Chondrocyte (in vitro differentiated cells): Measurements from ENCODE around the gene IRS1. TPM values are rescaled to one million over a fixed set of nuclear protein-coding genes. Genes with fewer than 3 reads are reported as not detected.

Experiments
- DNase-seq: peaks from one replicate; pipeline ENCODE4 v3.0.0; 2021; ENCODE audit warnings: mixed read lengths, low spot score
- H3K27ac Mint-ChIP-seq: one replicate; pipeline ENCODE4 v1.8.0; 2021; ENCODE audit warnings: mild to moderate bottlenecking, moderate library complexity, mixed read lengths; ENCODE audit not compliant: unreplicated experiment
- H3K27me3 Mint-ChIP-seq: 2 replicates; pipeline ENCODE4 v1.8.0; 2021; ENCODE audit warnings: low read depth, mixed read lengths
- H3K36me3 Mint-ChIP-seq: 2 replicates; pipeline ENCODE4 v1.8.0; 2021; ENCODE audit warnings: low read depth, mixed read lengths
- H3K4me1 Mint-ChIP-seq: 2 replicates; pipeline ENCODE4 v1.8.0; 2021; ENCODE audit warnings: low read depth, mild to moderate bottlenecking, mixed read lengths
- H3K4me3 Mint-ChIP-seq: one replicate; pipeline ENCODE4 v1.8.0; 2021; ENCODE audit warnings: mild to moderate bottlenecking, moderate library complexity, mixed read lengths; ENCODE audit not compliant: unreplicated experiment
- H3K9me3 Mint-ChIP-seq: 2 replicates; pipeline ENCODE4 v1.8.0; 2021; ENCODE audit warnings: low read depth, mixed read lengths
- total RNA-seq: library from RNA; stranded (reverse); gene quantifications from 3 replicates; pipeline ENCODE4 v1.2.1, GENCODE V29; 2021
- TF ChIP-seq, protein P1 (sequence below): fragments of 200-600 bp; sonication (generic); IDR thresholded peaks from 2 replicates; pipeline ENCODE4 v1.5.0; 2021; ENCODE audit warnings: antibody characterized with exemption, mild to moderate bottlenecking, moderate library complexity

Gene IRS1
- total RNA-seq, 1 donor from 2014 or later: 12.0 TPM

DNA sequence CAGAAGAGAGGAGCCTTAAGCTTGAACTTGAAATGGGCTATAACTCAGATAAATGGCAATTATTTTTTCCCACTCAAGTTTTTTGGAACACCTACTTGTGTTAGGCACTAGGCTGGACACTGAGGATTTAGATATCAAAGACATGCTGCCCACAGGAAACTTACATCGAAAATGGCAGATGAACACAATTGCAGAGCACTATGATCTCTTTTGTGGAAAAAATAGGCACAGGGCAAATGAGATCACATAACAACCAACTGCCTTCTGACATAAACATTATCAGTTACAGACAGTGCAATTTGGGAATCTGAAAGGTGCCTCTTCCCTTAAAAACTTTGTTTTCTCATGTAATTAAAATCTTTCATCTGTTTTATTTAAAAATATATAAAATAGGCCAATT lies 3.8 kb upstream of the IRS1 start:
- peaks cover 3% of the 10 kb centered on the region for H3K27me3 Mint-ChIP-seq
- DNase-seq: no peak
- H3K4me1 Mint-ChIP-seq: peaks cover 14% of the 10 kb centered on the region
- TF ChIP-seq, protein P1, sequence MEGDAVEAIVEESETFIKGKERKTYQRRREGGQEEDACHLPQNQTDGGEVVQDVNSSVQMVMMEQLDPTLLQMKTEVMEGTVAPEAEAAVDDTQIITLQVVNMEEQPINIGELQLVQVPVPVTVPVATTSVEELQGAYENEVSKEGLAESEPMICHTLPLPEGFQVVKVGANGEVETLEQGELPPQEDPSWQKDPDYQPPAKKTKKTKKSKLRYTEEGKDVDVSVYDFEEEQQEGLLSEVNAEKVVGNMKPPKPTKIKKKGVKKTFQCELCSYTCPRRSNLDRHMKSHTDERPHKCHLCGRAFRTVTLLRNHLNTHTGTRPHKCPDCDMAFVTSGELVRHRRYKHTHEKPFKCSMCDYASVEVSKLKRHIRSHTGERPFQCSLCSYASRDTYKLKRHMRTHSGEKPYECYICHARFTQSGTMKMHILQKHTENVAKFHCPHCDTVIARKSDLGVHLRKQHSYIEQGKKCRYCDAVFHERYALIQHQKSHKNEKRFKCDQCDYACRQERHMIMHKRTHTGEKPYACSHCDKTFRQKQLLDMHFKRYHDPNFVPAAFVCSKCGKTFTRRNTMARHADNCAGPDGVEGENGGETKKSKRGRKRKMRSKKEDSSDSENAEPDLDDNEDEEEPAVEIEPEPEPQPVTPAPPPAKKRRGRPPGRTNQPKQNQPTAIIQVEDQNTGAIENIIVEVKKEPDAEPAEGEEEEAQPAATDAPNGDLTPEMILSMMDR: no peak
- H3K27ac Mint-ChIP-seq: no peak overlapping the region
- H3K9me3 Mint-ChIP-seq: no peaks in the 10 kb centered on the region
- H3K36me3 Mint-ChIP-seq: no peaks in the 10 kb centered on the region
- H3K4me3 Mint-ChIP-seq: no peak overlapping the region

DNA sequence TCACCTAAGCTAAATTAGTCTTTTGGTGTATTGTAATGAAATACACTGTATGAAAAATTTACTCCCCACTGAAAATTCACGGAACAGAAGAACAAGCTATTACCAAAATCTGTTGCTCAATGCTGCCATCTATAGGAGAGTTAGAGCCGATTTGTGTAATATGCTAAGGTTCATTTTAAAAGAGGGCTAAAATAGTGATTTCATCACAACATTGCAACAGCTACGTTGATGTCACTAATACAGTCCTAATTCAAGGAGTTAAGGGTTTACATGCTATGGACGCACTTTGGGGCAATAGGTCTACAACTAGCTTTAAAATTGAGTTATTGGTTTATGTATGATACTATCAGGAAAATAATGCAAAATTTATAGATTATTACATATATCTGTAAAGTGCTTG lies 3.0 kb upstream of the IRS1 start:
- no peak for DNase-seq
- no peaks in the 10 kb centered on the region for H3K27me3 Mint-ChIP-seq
- no peak overlapping the region for H3K27ac Mint-ChIP-seq
- TF ChIP-seq, protein P1: peak; percentile 94
- no peaks in the 10 kb centered on the region for H3K9me3 Mint-ChIP-seq
- H3K36me3 Mint-ChIP-seq: no peaks in the 10 kb centered on the region
- peaks cover 19% of the 10 kb centered on the region for H3K4me1 Mint-ChIP-seq
- H3K4me3 Mint-ChIP-seq: no peak overlapping the region

DNA sequence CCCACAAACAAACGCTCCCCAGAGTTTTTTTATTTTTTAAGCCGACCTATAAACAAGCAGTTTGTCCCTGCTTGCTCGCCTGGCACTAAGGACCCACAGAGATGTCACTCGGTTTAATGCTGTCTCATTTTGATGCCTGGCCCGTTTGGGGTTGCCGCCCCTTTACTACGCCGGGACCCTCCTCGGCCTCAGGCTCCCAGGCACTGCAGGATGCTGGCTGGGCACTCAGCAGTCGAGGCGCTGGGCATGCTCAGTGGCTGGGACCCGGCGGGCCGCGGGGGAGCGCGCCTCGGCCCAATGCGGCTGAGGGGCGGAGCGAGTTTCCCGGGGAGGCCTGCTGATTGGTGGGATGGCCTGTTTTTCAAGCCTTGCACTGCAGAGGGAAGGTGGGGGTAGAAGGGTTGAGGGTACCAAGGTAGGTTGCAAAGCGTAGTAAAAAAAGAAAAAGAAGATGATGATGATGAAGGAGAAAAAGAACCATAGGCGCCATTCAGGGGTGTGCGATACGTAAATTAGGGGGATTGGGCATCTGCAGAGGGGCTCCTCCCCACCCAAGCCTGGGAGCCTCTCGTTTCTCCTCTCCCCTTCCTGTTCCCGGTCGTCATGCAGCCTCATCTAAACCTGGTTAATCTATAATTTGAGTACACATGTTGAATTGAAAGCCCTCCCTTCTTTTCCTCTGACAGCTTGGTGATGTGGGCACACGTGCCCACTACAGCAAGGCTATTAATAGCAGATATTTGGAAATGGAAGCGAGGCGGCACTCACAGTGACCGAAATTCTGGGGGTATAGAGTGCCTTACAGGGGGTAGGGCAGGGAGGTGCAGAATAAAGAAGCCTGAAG lies 1.5 kb upstream of the IRS1 start:
- DNase-seq: no peak
- H3K4me3 Mint-ChIP-seq: peak overlapping the region; percentile 52
- no peaks in the 10 kb centered on the region for H3K9me3 Mint-ChIP-seq
- peaks cover 21% of the 10 kb centered on the region for H3K4me1 Mint-ChIP-seq
- no peak overlapping the region for H3K27ac Mint-ChIP-seq
- H3K27me3 Mint-ChIP-seq: no peaks in the 10 kb centered on the region
- TF ChIP-seq, protein P1: no peak
- peaks cover 3% of the 10 kb centered on the region for H3K36me3 Mint-ChIP-seq

DNA sequence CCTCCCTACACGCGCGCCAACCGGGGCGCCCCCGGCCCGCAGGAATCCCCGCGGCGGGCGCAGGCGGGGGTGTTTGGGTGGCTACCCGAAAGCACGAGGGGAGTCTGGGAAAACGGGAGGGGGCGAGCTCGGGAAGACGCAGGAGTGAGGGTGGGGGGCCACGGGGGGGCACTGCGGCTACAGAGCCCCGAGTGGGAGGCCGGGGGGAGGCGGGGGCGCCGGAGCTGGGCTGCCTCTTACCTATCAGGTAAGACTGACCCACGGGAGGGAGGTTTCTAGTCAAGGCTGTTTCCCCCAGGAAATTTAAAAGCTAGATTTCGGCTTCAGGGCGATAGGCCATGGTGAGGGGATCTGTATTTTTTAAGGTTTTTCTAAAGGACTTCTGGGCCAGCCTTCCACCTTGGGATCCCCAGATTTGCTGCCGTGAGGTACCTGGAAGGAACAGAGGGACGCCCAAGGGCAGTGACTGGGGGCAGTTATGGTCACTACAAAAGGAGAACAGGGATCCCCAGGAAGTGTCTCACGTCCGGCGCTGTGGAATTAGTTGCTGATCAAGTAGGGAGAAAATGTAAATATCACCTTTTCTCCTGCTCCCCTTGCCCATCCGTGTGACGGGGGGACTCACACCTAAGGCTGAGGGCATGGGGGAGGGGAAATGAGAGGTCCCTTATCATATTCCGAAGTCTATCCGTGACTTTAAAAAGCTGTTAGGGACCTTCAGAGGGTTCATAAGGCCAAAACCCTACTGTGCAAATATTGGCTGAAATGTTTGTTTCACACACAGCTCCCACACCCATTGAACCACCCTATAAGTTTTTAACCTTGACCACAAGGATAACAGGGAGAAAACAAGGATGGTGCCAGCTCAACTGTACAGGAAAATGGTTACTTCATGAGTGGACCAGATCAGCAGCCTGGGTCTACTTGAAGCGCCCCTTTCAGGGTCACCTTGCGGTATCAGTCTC lies 638 bp upstream of the IRS1 start:
- peak overlapping the region; percentile 79 for H3K4me3 Mint-ChIP-seq
- H3K27ac Mint-ChIP-seq: peak overlapping the region; percentile 39
- no peak for DNase-seq
- H3K27me3 Mint-ChIP-seq: no peaks in the 10 kb centered on the region
- H3K36me3 Mint-ChIP-seq: peaks cover 5% of the 10 kb centered on the region
- TF ChIP-seq, protein P1: peak; percentile 75
- H3K4me1 Mint-ChIP-seq: peaks cover 28% of the 10 kb centered on the region
- H3K9me3 Mint-ChIP-seq: no peaks in the 10 kb centered on the region
